H9 (cell line): Measurements from ENCODE around the gene KANSL1L. TPM values are rescaled to one million over a fixed set of nuclear protein-coding genes. Genes with fewer than 3 reads are reported as not detected.

ENCODE experiments used
- DNase-seq: peaks from one replicate; pipeline ENCODE4 v3.0.0-alpha.2; 2017
- H2AFZ ChIP-seq: one replicate; pipeline ENCODE4 v1.6.1; 2013; ENCODE audit warnings: mild to moderate bottlenecking, low read length, control low read depth, moderate library complexity
- H2AK5ac ChIP-seq: 2 replicates; pipeline ENCODE4 v1.6.1; 2013; ENCODE audit warnings: low read length, control low read depth, mixed read lengths; ENCODE audit not compliant: insufficient read length
- H2BK120ac ChIP-seq: one replicate; pipeline ENCODE4 v1.6.1; 2013; ENCODE audit warnings: low read depth, mild to moderate bottlenecking, low read length, control low read depth, inconsistent platforms; ENCODE audit not compliant: poor library complexity, severe bottlenecking
- H2BK12ac ChIP-seq: 2 replicates; pipeline ENCODE4 v1.6.1; 2013; ENCODE audit warnings: low read length, control low read depth, mixed read lengths, low read depth; ENCODE audit not compliant: insufficient read length
- H2BK15ac ChIP-seq: 2 replicates; pipeline ENCODE4 v1.6.1; 2013; ENCODE audit warnings: low read depth, low read length, control low read depth
- H2BK20ac ChIP-seq: one replicate; pipeline ENCODE4 v1.6.1; 2013; ENCODE audit warnings: low read depth, mild to moderate bottlenecking, low read length, control low read depth, inconsistent platforms; ENCODE audit not compliant: poor library complexity, severe bottlenecking
- H2BK5ac ChIP-seq: 2 replicates; pipeline ENCODE4 v1.6.1; 2013; ENCODE audit warnings: low read length, control low read depth, mixed read lengths; ENCODE audit not compliant: insufficient read length
- H3K14ac ChIP-seq: 2 replicates; pipeline ENCODE4 v1.6.1; 2013; ENCODE audit warnings: low read length, control low read depth; ENCODE audit not compliant: insufficient read depth
- H3K18ac ChIP-seq: 2 replicates; pipeline ENCODE4 v1.6.1; 2013; ENCODE audit warnings: low read depth, mild to moderate bottlenecking, mixed read lengths, low read length, control low read depth; ENCODE audit not compliant: insufficient read length
- H3K23ac ChIP-seq: 2 replicates; pipeline ENCODE4 v1.6.1; 2013; ENCODE audit warnings: low read length, control low read depth, mixed read lengths, low read depth; ENCODE audit not compliant: insufficient read length
- H3K23me2 ChIP-seq: 2 replicates; pipeline ENCODE4 v1.6.1; 2013; ENCODE audit warnings: low read depth, mild to moderate bottlenecking, mixed read lengths, low read length, control low read depth; ENCODE audit not compliant: insufficient read length, poor library complexity, severe bottlenecking
- H3K27ac ChIP-seq: 2 replicates; pipeline ENCODE4 v1.5.1; 2013; ENCODE audit warnings: low read length, control low read depth, mixed read lengths, low read depth; ENCODE audit not compliant: insufficient read length
- H3K27me3 ChIP-seq: 2 replicates; pipeline ENCODE4 v1.6.1; 2013; ENCODE audit warnings: low read length, control low read depth, inconsistent platforms; ENCODE audit not compliant: insufficient read depth
- H3K4ac ChIP-seq: 2 replicates; pipeline ENCODE4 v1.6.1; 2013; ENCODE audit warnings: low read depth, mild to moderate bottlenecking, control low read depth, inconsistent platforms, low read length, moderate library complexity
- H3K4me1 ChIP-seq: 2 replicates; pipeline ENCODE4 v1.6.1; 2013; ENCODE audit warnings: low read length, control low read depth, inconsistent platforms; ENCODE audit not compliant: insufficient read depth
- H3K4me2 ChIP-seq: 2 replicates; pipeline ENCODE4 v1.6.1; 2013; ENCODE audit warnings: low read length, control low read depth, mixed read lengths; ENCODE audit not compliant: insufficient read length, insufficient read depth
- H3K56ac ChIP-seq: 2 replicates; pipeline ENCODE4 v1.6.1; 2013; ENCODE audit warnings: low read depth, mild to moderate bottlenecking, mixed read lengths, low read length, control low read depth; ENCODE audit not compliant: insufficient read length
- H3K79me1 ChIP-seq: 2 replicates; pipeline ENCODE4 v1.6.1; 2013; ENCODE audit warnings: low read depth, mild to moderate bottlenecking, moderate library complexity, low read length, control low read depth, inconsistent platforms; ENCODE audit not compliant: insufficient read depth, poor library complexity, severe bottlenecking
- H3K79me2 ChIP-seq: 2 replicates; pipeline ENCODE4 v1.6.1; 2013; ENCODE audit warnings: low read length, control low read depth, inconsistent platforms; ENCODE audit not compliant: insufficient read depth
- H3K9ac ChIP-seq: 2 replicates; pipeline ENCODE4 v1.6.1; 2013; ENCODE audit warnings: low read length, control low read depth, mixed read lengths; ENCODE audit not compliant: insufficient read length; ENCODE audit errors: extremely low read depth
- H3K9me3 ChIP-seq: one replicate; pipeline ENCODE4 v1.6.1; 2013; ENCODE audit warnings: low read depth, low read length, inconsistent platforms; ENCODE audit not compliant: control insufficient read depth
- H3T11ph ChIP-seq: one replicate; pipeline ENCODE4 v1.6.1; 2013; ENCODE audit warnings: mild to moderate bottlenecking, low read length, control low read depth, inconsistent platforms
- H4K20me1 ChIP-seq: one replicate; pipeline ENCODE4 v1.6.1; 2013; ENCODE audit not compliant: control insufficient read depth, insufficient read length, insufficient read depth
- H4K5ac ChIP-seq: 2 replicates; pipeline ENCODE4 v1.6.1; 2013; ENCODE audit warnings: low read depth, mild to moderate bottlenecking, mixed read lengths, low read length, control low read depth; ENCODE audit not compliant: insufficient read length
- H4K8ac ChIP-seq: replicated peaks from 2 replicates; pipeline ENCODE4 v1.6.1; 2013; ENCODE audit warnings: low read length, control low read depth, mixed read lengths, low read depth; ENCODE audit not compliant: insufficient read length
- H4K91ac ChIP-seq: 2 replicates; pipeline ENCODE4 v1.6.1; 2013; ENCODE audit warnings: low read depth, mild to moderate bottlenecking, moderate library complexity, mixed read lengths, low read length, control low read depth; ENCODE audit not compliant: insufficient read length
- H3K27ac Mint-ChIP-seq, 3 experiments: 2 replicates in 2 of 3; 3 replicates in 1 of 3; pipeline ENCODE4 v1.8.0; 2020 to 2021; ENCODE audit warnings: mixed read lengths in 3 of 3, mild to moderate bottlenecking in 1 of 3, moderate library complexity in 1 of 3
- H3K27me3 Mint-ChIP-seq: 2 replicates; pipeline ENCODE4 v1.8.0; 2021; ENCODE audit warnings: low read depth, mild to moderate bottlenecking, moderate library complexity, mixed read lengths
- H3K36me3 Mint-ChIP-seq, 3 experiments: 2 replicates in 2 of 3; 3 replicates in 1 of 3; pipeline ENCODE4 v1.8.0; 2020 to 2021; ENCODE audit warnings: low read depth in 3 of 3, mixed read lengths in 3 of 3; ENCODE audit not compliant: insufficient read depth in 1 of 3
- H3K4me1 Mint-ChIP-seq, 2 experiments: 2 replicates each; pipeline ENCODE4 v1.8.0; 2020; ENCODE audit warnings: mixed read lengths in 2 of 2
- H3K4me3 Mint-ChIP-seq, 2 experiments: 2 replicates in 1 of 2; 3 replicates in 1 of 2; pipeline ENCODE4 v1.8.0; 2020 to 2021; ENCODE audit warnings: mild to moderate bottlenecking in 2 of 2, mixed read lengths in 2 of 2, moderate library complexity in 1 of 2
- H3K9me3 Mint-ChIP-seq, 2 experiments: 2 replicates in 1 of 2; 3 replicates in 1 of 2; pipeline ENCODE4 v1.8.0; 2020; ENCODE audit warnings: mild to moderate bottlenecking in 2 of 2, mixed read lengths in 2 of 2, moderate library complexity in 1 of 2
- WGBS: extraction: QIAGEN DNeasy Blood & Tissue Kit; methylation state at CpG from one replicate; pipeline ENCODE4 v1.1.7; 2013; ENCODE audit warnings: missing lambda C conversion rate, low lambda C conversion rate, mixed read lengths; ENCODE audit not compliant: insufficient read length; ENCODE audit errors: extremely low coverage; 5-methylcytosine and 5-hydroxymethylcytosine counted together
- total RNA-seq: library from RNA; stranded (reverse); gene quantifications from 2 replicates; pipeline ENCODE4 v1.2.1, GENCODE V29; 2021
- TF ChIP-seq, protein P1 (sequence below): fragments of 200-600 bp; sonication (generic); conservative IDR thresholded peaks from 3 replicates; pipeline ENCODE4 v1.8.0; 2021; ENCODE audit warnings: antibody characterized with exemption, mild to moderate bottlenecking

The KANSL1L gene
- total RNA-seq, 1 experiment from 2014 or later = 8.2 TPM

DNA sequence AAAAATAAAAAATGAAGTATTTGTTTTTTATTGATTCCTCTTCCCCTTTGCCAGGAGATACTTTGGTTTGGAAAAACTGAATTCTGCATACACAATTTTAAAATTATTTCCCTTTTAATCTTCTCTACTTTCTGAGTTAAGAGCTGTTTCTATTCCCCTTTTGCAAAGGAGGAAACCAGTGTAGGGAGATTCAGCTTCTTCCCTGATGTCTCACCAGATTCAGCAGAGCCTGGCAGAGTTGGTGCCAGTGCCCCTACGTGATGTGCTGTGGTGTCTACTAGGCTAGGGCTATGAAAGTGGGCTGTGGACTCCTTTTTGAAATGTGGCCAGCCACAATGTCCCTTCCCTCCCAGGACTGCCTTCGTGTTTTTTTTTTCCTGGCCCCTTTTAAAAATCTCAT, 166.3 kb downstream of the KANSL1L start:
- Histone ChIP-seq H2AK5ac (no peak overlapping the region), H2BK12ac (no peak overlapping the region)
- no peak for DNase-seq

More for the DNA sequence above, 166.3 kb downstream of the KANSL1L start:
- H3K4me2 ChIP-seq = no peak overlapping the region
- H3K18ac ChIP-seq = no peak overlapping the region
- H3K4me3 Mint-ChIP-seq = peak overlapping the region in 1 of 2 experiments; percentile 17; a peak in 1 of 5 replicates
- no peak overlapping the region for H2BK15ac ChIP-seq
- no peaks in the 10 kb centered on the region for H4K20me1 ChIP-seq
- H3K27me3 Mint-ChIP-seq = peaks cover 1% of the 10 kb centered on the region; the same call in 1 of the 2 replicates
- peaks cover 10% of the 10 kb centered on the region for H3K79me1 ChIP-seq
- H3K4me1 Mint-ChIP-seq = peaks cover 18 to 19% of the 10 kb centered on the region in 2 experiments
- H3K79me2 ChIP-seq = peaks cover 40% of the 10 kb centered on the region; the same call in 1 of the 2 replicates
- H4K91ac ChIP-seq = no peak overlapping the region
- H3K27me3 ChIP-seq = no peaks in the 10 kb centered on the region
- no peak overlapping the region for H3K27ac ChIP-seq
- WGBS = no CpG with 5 or more reads among the region's 2 CpGs
- no peaks in the 10 kb centered on the region for H3K9me3 Mint-ChIP-seq
- H3K14ac ChIP-seq = no peak overlapping the region
- no peaks in the 10 kb centered on the region for H3K4me1 ChIP-seq
- no peak overlapping the region for H2BK5ac ChIP-seq
- H3K9me3 ChIP-seq = no peaks in the 10 kb centered on the region
- peaks cover 9% of the 10 kb centered on the region for H3K23me2 ChIP-seq
- TF ChIP-seq, protein P1, sequence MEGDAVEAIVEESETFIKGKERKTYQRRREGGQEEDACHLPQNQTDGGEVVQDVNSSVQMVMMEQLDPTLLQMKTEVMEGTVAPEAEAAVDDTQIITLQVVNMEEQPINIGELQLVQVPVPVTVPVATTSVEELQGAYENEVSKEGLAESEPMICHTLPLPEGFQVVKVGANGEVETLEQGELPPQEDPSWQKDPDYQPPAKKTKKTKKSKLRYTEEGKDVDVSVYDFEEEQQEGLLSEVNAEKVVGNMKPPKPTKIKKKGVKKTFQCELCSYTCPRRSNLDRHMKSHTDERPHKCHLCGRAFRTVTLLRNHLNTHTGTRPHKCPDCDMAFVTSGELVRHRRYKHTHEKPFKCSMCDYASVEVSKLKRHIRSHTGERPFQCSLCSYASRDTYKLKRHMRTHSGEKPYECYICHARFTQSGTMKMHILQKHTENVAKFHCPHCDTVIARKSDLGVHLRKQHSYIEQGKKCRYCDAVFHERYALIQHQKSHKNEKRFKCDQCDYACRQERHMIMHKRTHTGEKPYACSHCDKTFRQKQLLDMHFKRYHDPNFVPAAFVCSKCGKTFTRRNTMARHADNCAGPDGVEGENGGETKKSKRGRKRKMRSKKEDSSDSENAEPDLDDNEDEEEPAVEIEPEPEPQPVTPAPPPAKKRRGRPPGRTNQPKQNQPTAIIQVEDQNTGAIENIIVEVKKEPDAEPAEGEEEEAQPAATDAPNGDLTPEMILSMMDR = no peak
- no peak overlapping the region for H3K27ac Mint-ChIP-seq
- peaks cover 4 to 21% (median 19%) of the 10 kb centered on the region in 3 experiments; a peak in 5 of 7 replicates for H3K36me3 Mint-ChIP-seq
- H3K4ac ChIP-seq = no peak overlapping the region
- H2BK20ac ChIP-seq = no peak overlapping the region
- no peak overlapping the region for H4K5ac ChIP-seq
- H3T11ph ChIP-seq = no peak overlapping the region
- no peak overlapping the region for H4K8ac ChIP-seq
- no peak overlapping the region for H2BK120ac ChIP-seq
- no peak overlapping the region for H3K56ac ChIP-seq
- no peak overlapping the region for H2AFZ ChIP-seq
- H3K9ac ChIP-seq = no peak overlapping the region
- H3K23ac ChIP-seq = no peak overlapping the region
